Esophagus squamous epithelium (tissue), 4 donors: ENCODE results near the gene USH1C.

Experiments used
- CTCF ChIP-seq, 6 experiments: fragments of 450-650 bp in 4 of 6; fragments of 200-600 bp in 2 of 6; sonication (generic) in 2 of 6; IDR thresholded peaks; one replicate each; pipeline ENCODE4 v1.5.1; 2016 to 2019; ENCODE audit warnings: antibody characterized with exemption in 6 of 6, mild to moderate bottlenecking in 4 of 6, moderate library complexity in 4 of 6
- POLR2A ChIP-seq, 4 donors: fragments of 450-650 bp; IDR thresholded peaks; one replicate each; pipeline ENCODE4 v1.6.1; 2017; ENCODE audit warnings: antibody characterized with exemption in 4 of 4, mild to moderate bottlenecking in 4 of 4, moderate library complexity in 3 of 4

GRCh38 chr11:17443926-17444690 lies 100.1 kb downstream of the USH1C start:
- TF ChIP-seq CTCF (IDR thresholded peaks at IDR 0.05) (no peak), POLR2A (IDR thresholded peaks at IDR 0.05) (no peak)
